Stimulated activated CD8-positive, alpha-beta memory T cell treated with anti-CD3 and anti-CD28 coated beads, Interleukin-4, amount 100 ng/mL, for 24 hours (primary cell): Measurements from ENCODE around the gene CHST6.
"Not testable (repeated sequence)": the region's sequence is repeated elsewhere in the genome, so short reads cannot be mapped to it uniquely, and the experiment has no call there.

Source experiments
- DNase-seq: peaks from one replicate; pipeline ENCODE4 v3.0.0-alpha.2; 2020; ENCODE audit warnings: low read depth

CHST6 gene

GRCh38 chr16:75502916-75503605 is 7.8 kb upstream of the CHST6 start:
- DNase-seq, result no peak

GRCh38 chr16:75501820-75502219 is 6.6 kb upstream of the CHST6 start:
- DNase-seq, result not testable (repeated sequence)

GRCh38 chr16:75501359-75501758 is 6.1 kb upstream of the CHST6 start:
- no peak for DNase-seq

DNA sequence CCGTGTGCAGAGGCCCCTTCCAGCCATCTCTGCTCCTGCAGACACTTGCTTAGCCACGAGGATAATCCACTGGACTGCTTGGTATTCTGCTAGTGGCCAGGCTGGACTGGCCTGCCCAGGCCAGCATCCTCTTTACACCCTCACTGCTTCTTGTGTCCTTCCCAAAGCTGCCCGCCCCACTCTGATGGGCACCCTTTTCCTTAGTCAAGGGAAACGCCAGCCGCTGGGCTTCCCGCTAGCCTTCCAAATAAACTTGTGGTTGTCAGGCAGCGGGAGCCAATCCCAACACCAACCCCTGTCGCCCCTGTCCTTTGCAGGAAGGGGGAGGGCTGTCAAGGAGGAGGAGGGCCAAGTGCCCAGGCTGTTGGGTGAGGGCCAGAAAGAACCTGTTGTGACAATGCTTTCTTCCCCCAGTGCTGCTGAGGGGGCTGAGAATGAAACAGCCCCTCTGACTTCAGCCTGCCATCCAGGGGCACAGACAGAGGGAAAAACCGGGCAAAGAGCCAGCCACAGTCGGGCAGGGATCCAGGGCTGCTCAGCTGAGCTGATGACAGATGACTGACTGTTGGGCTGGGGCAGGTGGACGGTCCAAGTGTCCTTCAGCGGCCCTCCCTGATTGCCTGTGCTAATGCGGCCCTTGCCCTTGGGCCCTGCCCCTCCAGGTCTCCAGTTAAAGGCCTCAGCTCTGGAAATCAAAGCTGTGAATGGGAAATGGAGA is 3.5 kb upstream of the CHST6 start:
- not testable (repeated sequence) for DNase-seq

- no peak for DNase-seq
Measured at GRCh38 chr16:75497558-75497957, 2.3 kb upstream of the CHST6 start.

DNA sequence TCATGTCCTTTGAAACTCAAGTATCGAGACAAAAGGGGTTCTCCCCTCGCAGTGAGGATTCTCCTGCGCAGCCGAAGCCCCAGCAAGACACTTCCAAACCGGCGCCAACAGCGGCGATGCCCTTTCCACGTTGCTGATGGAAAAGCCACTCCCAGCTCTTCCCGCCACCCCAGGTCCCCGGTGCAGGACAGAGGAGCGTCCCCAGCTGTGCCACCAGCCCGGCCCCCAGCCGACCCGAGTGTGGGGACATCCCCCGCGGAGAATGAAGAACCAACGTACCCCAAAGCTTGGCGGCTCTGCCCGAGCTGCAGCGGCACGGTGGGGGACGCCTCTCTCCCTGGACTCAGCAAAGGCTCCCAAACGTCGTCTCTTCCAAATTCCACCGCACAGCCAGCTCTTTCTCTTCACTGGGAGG is 573 bp downstream of the CHST6 start:
- DNase-seq, result no peak

DNA sequence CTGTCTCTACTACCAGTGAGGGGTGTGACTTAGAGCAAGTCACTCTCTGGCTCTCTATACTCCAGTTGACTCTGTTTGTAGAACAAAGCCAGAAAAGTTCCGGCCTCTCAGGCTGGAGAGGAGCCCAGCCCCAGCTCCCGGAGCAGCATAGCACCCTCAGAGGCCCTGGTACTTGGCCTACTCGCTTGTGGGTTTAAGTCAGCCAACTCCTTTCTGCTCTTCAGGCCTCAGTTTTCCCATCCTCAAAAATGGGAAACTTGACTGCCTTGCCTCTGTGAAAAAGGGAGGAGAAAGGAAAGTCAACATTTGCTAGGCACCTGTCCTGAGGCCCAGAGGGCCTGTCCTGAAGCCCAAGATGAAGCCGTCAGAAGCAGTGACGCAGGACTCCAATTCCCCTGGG is 1.1 kb downstream of the CHST6 start:
- DNase-seq, result no peak

DNA sequence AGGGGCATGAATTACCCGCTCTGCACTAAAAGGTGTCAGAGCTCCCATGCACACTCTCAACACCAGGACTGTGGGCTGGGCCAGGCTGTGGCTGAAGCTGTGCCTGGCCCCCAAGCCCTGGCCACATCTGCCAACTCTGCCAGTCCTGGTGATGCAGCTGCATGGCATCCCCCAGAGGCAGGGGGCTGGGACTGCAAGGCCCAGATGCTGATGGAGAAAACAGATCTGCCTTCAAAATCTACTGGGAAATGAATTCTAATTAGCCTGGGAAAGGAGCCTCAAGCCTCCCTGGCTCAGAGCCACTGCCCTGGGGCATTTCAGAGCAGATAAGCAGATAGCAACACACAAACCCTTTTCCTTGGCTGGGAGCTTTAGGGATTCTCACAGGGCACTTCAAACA is 3.4 kb downstream of the CHST6 start:
- no peak for DNase-seq

DNA sequence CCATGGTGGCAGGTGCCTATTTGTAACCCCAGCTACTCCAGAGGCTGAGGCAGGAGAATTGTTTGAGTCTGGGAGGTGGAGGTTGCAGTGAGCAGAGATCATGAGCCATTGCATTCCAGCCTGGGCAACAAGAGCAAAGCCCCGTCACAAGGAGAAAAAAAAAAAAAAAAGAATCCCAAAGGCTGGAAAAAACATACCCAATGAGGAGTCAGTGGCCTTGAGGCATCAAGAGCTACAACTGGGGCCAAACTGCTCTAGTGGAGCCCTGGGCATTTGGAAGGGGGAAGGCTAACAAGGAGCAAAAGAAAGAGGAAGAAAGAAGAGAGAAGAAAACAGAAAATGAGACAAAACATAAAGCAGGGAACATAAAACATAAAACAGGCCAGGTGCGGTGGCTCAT is 6.9 kb downstream of the CHST6 start:
- DNase-seq, result no peak

GRCh38 chr16:75486676-75487313 is 8.4 kb downstream of the CHST6 start:
- DNase-seq, result no peak

DNA sequence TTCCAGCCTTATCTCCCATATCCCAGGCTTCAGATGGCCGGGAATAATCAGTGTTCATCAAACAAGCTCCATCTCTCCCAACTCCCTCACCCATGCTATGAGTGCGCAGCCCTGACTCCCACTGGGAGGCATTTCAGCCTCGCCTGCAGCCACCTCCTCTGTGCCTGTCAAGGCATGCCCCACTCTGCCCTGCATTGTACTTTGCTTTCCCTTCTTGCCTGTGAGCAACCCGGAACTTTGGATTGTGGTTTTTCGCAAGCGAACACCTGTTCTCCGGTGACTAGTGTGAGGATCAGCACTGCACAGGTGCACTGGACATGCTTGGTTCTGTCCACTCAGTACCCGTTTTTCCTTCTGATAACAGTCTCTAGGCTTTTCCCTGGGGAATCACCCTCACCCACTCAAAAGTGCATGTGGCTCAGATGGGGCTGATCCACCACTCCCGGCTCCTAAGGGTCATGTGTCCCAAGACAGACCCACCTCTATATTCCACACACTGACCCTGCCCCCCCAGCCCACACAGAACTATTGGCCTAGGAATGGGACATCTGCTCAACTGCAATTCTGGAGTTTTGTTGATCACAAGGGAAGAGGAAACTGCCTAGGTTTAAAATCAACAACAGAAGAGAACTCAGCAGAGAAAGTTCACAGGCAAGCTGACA is 9.1 kb downstream of the CHST6 start:
- no peak for DNase-seq

GRCh38 chr16:75485230-75486013 is 9.8 kb downstream of the CHST6 start:
- DNase-seq, result no peak

GRCh38 chr16:75483222-75483621 is 12.0 kb downstream of the CHST6 start:
- no peak for DNase-seq

DNA sequence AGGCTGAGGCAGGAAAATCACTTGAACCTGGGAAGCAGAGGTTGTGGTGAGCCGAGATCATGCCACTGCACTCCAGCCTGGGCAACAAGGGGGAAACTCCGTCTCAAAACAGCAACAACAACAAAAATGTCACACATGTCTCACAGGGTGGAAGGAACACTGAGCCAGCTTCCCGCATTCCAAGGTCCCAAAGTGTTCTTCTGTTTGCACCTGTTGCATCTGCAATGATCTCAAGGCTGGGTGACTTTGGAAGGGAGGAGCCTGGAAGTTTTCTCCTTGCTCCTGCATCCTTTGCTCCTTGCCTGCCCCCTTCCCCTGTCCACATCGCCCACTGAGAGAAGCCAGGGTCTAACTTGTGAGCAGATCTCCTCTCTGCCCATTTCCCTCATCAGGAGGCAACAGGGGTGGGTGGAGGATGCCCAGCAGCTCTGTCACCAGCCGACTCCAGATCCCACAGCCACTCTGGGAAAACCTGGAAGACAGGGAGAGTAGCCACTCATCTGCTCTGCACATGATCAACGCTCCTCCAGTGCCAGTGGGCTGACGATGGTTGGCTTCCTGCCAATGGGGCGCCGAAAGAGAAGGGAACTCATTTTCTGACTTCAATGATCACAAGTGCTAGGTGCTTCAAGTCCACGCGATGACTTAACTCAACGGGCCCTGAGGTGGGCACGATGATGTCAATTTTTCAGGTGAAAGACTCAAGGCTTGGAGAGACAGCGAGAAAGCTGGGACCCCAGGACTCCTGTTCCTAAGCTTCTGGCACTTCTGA is 12.6 kb downstream of the CHST6 start:
- DNase-seq, result no peak

- no peak for DNase-seq
Measured at GRCh38 chr16:75481475-75481874, 13.8 kb downstream of the CHST6 start.

- no peak for DNase-seq
Measured at GRCh38 chr16:75479421-75479990, 15.7 kb downstream of the CHST6 start.

DNA sequence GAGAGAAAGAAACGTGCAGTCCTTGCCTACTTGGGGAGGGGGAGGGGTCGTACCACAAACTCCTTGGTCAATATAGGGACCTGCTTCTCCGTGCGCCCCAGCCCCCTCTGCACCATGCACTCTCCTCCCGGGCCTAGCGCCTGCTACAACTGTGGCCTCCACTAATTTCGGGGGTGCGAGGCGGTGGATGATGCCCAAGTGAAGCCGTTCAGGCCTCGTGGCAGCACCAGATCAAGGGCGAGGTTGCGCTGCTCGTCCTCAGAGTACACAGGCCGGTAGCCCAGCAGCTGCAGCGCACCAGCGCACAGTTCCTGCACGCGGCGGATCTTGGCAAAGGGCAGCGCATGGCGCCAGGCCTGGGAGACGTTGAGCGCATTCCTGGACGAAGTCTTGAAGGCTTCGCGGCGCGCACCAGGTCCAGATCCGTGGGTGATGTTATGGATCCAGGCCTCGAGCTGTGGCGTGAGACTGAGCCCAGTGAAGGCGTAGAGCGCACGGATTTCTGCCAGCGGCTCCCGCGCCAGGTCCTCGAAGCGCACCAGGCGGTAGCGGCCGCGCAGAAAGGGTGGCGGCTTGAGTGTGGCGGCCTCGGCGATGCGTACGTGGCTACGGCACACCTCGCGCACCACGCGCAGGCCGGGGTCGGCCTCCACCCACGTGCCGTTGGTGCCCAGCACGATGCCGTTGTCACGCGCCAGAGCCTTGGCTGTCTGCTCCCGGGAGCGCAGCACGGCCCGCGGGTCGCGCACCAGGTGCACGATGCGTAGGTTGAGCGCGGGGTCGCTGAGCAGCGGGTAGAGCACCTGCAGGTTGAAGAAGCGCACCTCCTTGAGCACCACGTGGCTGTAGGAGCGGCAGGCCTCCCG is 16.5 kb downstream of the CHST6 start:
- no peak for DNase-seq

DNA sequence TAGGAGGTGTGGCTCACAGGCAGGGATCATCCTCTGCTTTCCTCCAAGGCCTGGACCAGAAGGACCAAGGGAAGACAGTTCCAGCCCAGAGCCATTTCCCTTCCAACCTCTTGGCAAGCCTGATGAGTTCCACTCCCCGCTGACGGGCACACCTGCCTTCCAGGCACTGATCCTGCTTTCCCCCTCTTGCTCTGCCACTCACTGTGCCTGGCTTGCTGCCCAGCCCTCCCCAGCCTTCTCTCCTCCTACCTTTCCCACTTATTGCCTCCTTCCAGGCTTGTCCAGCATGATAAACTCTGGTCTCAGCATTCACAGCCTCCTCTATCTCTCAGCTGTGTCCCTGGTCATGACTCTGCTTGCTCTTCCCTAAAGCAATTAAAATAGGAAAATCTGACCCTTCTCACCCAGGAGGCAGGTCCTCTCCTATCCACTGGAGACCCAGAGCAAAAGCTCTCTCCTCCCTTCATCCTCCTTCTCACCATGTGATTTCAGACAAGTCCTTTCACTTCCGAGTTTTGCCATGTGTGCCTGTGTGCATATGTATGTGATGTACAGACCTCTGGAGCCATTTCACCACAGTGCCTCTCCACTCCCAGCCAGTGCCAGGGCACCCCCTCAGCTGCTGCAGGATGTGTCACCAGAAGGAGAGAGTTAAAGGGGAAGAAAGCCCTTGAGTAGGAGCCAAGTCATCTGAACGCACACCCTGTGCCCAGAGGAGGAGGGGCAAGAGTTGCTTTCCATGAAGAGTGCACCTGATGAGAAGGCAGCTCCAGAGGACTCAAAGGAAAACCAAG is 17.4 kb downstream of the CHST6 start:
- no peak for DNase-seq

DNA sequence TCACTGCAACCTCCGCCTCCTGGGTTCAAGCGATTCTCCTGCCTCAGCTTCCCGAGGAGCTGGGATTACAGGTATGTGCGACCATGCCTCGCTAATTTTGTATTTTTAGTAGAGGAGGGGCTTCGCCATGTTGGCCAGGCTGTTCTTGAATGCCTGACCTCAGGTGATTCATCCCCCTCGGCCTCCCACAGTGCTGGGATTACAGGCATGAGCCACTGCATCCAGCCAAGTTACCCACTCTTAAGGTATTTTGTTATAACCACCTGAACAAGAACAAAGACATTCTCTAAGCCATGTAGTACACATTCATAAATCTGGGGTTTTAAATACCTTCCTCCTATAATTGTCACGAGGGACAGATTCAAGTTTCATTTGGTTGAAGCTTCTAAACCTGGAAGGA is 18.4 kb downstream of the CHST6 start:
- DNase-seq, result no peak
